CD4-positive, CD25-positive, alpha-beta regulatory T cell (primary cell): Measurements from ENCODE around the gene CNN1. TPM values are rescaled to one million over a fixed set of nuclear protein-coding genes. Genes with fewer than 3 reads are reported as not detected.

Experiments used
- ATAC-seq, 2 donors: fragments of 150-1000 bp; cut with Tn5 transposase; one replicate each; pipeline ENCODE4 v1.10.0; 2021; ENCODE audit warnings: low read depth in 2 of 2, moderate number of reproducible peaks in 2 of 2, moderate library complexity in 1 of 2
- DNase-seq, 3 donors: peaks; one replicate each; pipeline versions ENCODE4 v3.0.0 to v3.0.0-alpha.2; 2012 to 2022; ENCODE audit warnings: mixed read lengths in 1 of 3
- H3K27ac ChIP-seq: one replicate; pipeline ENCODE4 v1.7.0; 2013; ENCODE audit warnings: mild to moderate bottlenecking, low read length; ENCODE audit not compliant: insufficient read depth, poor library complexity, severe bottlenecking
- H3K27me3 ChIP-seq: one replicate; pipeline ENCODE4 v1.7.0; 2013; ENCODE audit warnings: low read length; ENCODE audit not compliant: control insufficient read depth, insufficient read depth
- H3K36me3 ChIP-seq: one replicate; pipeline ENCODE4 v1.7.0; 2013; ENCODE audit warnings: mild to moderate bottlenecking, low read length, moderate library complexity; ENCODE audit not compliant: control insufficient read depth, insufficient read depth
- H3K4me1 ChIP-seq: 2 replicates; pipeline ENCODE4 v1.7.0; 2013; ENCODE audit warnings: mild to moderate bottlenecking, low read length; ENCODE audit not compliant: insufficient read depth, control insufficient read depth, poor library complexity, severe bottlenecking
- H3K4me3 ChIP-seq: one replicate; pipeline ENCODE4 v1.7.0; 2013; ENCODE audit warnings: low read depth, mild to moderate bottlenecking, low read length, moderate library complexity
- H3K9me3 ChIP-seq, 2 experiments: 1 replicate in 1 of 2; 2 replicates in 1 of 2; pipeline ENCODE4 v1.7.0; 2013; ENCODE audit warnings: low read length in 2 of 2, mild to moderate bottlenecking in 1 of 2, moderate library complexity in 1 of 2; ENCODE audit not compliant: control insufficient read depth in 2 of 2
- H3K27ac Mint-ChIP-seq, 3 donors: one replicate each; pipeline ENCODE4 v1.8.0; 2020 to 2022; ENCODE audit warnings: mild to moderate bottlenecking in 3 of 3, mixed read lengths in 3 of 3, moderate library complexity in 2 of 3
- H3K27me3 Mint-ChIP-seq: one replicate; pipeline ENCODE4 v1.8.0; 2022; ENCODE audit warnings: mild to moderate bottlenecking, mixed read lengths
- H3K36me3 Mint-ChIP-seq: one replicate; pipeline ENCODE4 v1.8.0; 2020; ENCODE audit warnings: mixed read lengths
- H3K4me1 Mint-ChIP-seq, 4 donors: one replicate each; pipeline ENCODE4 v1.8.0; 2020 to 2022; ENCODE audit warnings: mixed read lengths in 4 of 4, mild to moderate bottlenecking in 1 of 4
- H3K4me3 Mint-ChIP-seq, 4 donors: one replicate each; pipeline ENCODE4 v1.8.0; 2020 to 2022; ENCODE audit warnings: mild to moderate bottlenecking in 4 of 4, mixed read lengths in 4 of 4, moderate library complexity in 3 of 4
- H3K9me3 Mint-ChIP-seq, 7 donors: one replicate each; pipeline ENCODE4 v1.8.0; 2020 to 2022; ENCODE audit warnings: mixed read lengths in 7 of 7, mild to moderate bottlenecking in 3 of 7, moderate library complexity in 2 of 7
- polyA plus RNA-seq, 4 donors: library from polyadenylated mRNA; unstranded; fragments of 300-500 nt; fragmentation: Illumina TruSeq; gene quantifications; one replicate each; pipeline ENCODE4 v1.2.3, GENCODE V29; 2021
- total RNA-seq: library from RNA; stranded (reverse); gene quantifications from one replicate; pipeline ENCODE4 v1.2.3, GENCODE V29; 2022

Gene CNN1
- total RNA-seq (not detected), polyA plus RNA-seq (not detected)

DNA sequence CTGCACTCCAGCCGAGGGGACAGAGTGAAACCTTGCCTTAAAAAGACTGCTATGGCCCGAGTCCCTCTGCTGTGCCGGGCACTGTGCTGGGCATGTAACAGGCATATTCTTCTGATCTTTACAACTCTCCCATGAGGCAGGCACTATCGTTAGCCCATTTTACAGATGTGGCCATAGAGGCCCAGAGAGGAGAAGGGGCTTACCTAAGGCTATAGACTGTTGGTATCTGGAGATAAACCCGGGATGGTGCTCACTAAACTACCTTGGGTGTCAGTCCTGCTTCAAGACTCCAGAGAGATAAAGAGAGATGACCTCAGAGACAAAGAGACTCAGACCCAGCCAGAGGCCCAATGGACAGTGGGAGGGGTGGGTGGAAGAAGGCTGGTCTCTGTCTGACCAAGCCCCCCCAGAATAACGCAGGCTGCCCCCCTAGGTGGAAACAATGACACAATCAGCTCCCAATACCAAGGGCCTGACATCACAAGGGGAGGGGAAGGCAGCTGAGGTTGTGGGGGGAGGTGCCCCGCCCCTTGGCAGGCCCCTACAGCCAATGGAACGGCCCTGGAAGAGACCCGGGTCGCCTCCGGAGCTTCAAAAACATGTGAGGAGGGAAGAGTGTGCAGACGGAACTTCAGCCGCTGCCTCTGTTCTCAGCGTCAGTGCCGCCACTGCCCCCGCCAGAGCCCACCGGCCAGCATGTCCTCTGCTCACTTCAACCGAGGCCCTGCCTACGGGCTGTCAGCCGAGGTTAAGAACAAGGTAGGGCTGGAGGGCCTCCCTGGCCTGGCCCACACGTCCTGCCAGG is at the start of gene CNN1:
Gene CNN1, plus strand, starts transcription at position 620 of the 805 bp plus-strand sequence. Its CDS starts 77 bp downstream, at position 697.
- Histone ChIP-seq H3K9me3 (no peaks in the 10 kb centered on the region), H3K27ac (no peak within 1 kb of the TSS), H3K4me3 (no peak within 1 kb of the TSS), H3K36me3 (no peaks in the 10 kb centered on the region), H3K4me1 (peaks cover 5% of the 10 kb centered on the region), H3K27me3 (no peaks in the 10 kb centered on the region)
- H3K4me1 Mint-ChIP-seq: peaks cover 0 to 22% (median 12%) of the 10 kb centered on the region in 4 donors
- DNase-seq (no peak), ATAC-seq (no peak)
- H3K27me3 Mint-ChIP-seq: peaks cover 41% of the 10 kb centered on the region
- peak within 1 kb of the TSS in 1 of 3 donors; percentile 46 for H3K27ac Mint-ChIP-seq
- H3K4me3 Mint-ChIP-seq: peak within 1 kb of the TSS in 1 of 4 donors; percentile 78
- no peaks in the 10 kb centered on the region for H3K36me3 Mint-ChIP-seq
- peaks cover 0 to 2% (median 0%) of the 10 kb centered on the region in 7 donors for H3K9me3 Mint-ChIP-seq

GRCh38 chr19:11489378-11489777 is 49.3 kb upstream of the CNN1 start:
- H3K4me3 ChIP-seq: no peak overlapping the region
- H3K36me3 Mint-ChIP-seq: peaks cover 15% of the 10 kb centered on the region
- no peak overlapping the region for H3K27ac Mint-ChIP-seq
- H3K9me3 Mint-ChIP-seq: peaks cover 0 to 6% (median 0%) of the 10 kb centered on the region in 7 donors
- H3K27ac ChIP-seq: no peak overlapping the region
- DNase-seq (no peak), ATAC-seq (no peak)
- H3K27me3 ChIP-seq: no peaks in the 10 kb centered on the region
- no peaks in the 10 kb centered on the region for H3K9me3 ChIP-seq
- no peak overlapping the region for H3K4me3 Mint-ChIP-seq
- H3K4me1 ChIP-seq: no peaks in the 10 kb centered on the region
- peaks cover 11% of the 10 kb centered on the region for H3K36me3 ChIP-seq
- H3K27me3 Mint-ChIP-seq: no peaks in the 10 kb centered on the region
- H3K4me1 Mint-ChIP-seq: peaks cover 0 to 2% (median 0%) of the 10 kb centered on the region in 4 donors

GRCh38 chr19:11494634-11495285 is 43.9 kb upstream of the CNN1 start:
- H3K4me3 Mint-ChIP-seq: no peak overlapping the region
- Histone ChIP-seq H3K27me3 (no peaks in the 10 kb centered on the region), H3K9me3 (no peaks in the 10 kb centered on the region), H3K27ac (no peak overlapping the region), H3K4me1 (no peaks in the 10 kb centered on the region), H3K4me3 (no peak overlapping the region), H3K36me3 (peaks cover 16% of the 10 kb centered on the region)
- H3K27me3 Mint-ChIP-seq: no peaks in the 10 kb centered on the region
- peaks cover 24% of the 10 kb centered on the region for H3K36me3 Mint-ChIP-seq
- no peaks in the 10 kb centered on the region for H3K4me1 Mint-ChIP-seq
- H3K9me3 Mint-ChIP-seq: peaks cover 0 to under 1% (median 0%) of the 10 kb centered on the region in 7 donors
- DNase-seq: no peak
- ATAC-seq: no peak
- no peak overlapping the region for H3K27ac Mint-ChIP-seq

DNA sequence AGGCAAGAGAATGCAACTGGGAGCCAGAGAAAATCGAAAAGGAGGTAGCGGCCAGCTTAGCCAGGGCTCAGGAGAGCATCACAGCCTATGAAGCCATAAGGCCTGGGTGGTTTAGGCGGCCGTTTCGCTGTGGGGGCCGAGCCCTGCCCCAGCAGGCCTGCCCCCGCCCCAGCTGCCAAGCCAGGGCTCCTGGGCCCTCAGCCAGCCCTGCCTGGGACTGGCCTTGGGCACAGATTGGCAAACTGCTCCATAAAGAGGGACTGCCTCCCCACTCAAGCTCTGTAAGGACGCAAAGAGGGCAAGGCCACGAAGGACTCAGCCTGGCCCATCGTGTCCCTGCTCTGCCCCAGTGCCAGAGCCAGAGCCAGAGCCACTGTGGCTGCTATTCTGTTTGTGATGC is 43.2 kb upstream of the CNN1 start:
- Mint-ChIP-seq H3K27me3 (no peaks in the 10 kb centered on the region), H3K9me3 (no peaks in the 10 kb centered on the region), H3K36me3 (peaks cover 27% of the 10 kb centered on the region), H3K27ac (no peak overlapping the region), H3K4me3 (no peak overlapping the region), H3K4me1 (no peaks in the 10 kb centered on the region)
- no peaks in the 10 kb centered on the region for H3K9me3 ChIP-seq
- no peak for DNase-seq
- H3K4me1 ChIP-seq: no peaks in the 10 kb centered on the region
- H3K27me3 ChIP-seq: no peaks in the 10 kb centered on the region
- no peak overlapping the region for H3K27ac ChIP-seq
- peaks cover 16% of the 10 kb centered on the region for H3K36me3 ChIP-seq
- H3K4me3 ChIP-seq: no peak overlapping the region
- no peak for ATAC-seq

GRCh38 chr19:11495885-11496284 is 42.8 kb upstream of the CNN1 start:
- no peaks in the 10 kb centered on the region for H3K4me1 ChIP-seq
- no peaks in the 10 kb centered on the region for H3K27me3 ChIP-seq
- H3K27ac ChIP-seq: no peak overlapping the region
- no peaks in the 10 kb centered on the region for H3K27me3 Mint-ChIP-seq
- H3K36me3 ChIP-seq: peaks cover 12% of the 10 kb centered on the region
- H3K4me3 ChIP-seq: no peak overlapping the region
- H3K9me3 ChIP-seq: no peaks in the 10 kb centered on the region
- ATAC-seq (no peak), DNase-seq (no peak)
- no peak overlapping the region for H3K4me3 Mint-ChIP-seq
- H3K4me1 Mint-ChIP-seq: no peaks in the 10 kb centered on the region
- no peaks in the 10 kb centered on the region for H3K9me3 Mint-ChIP-seq
- peaks cover 26% of the 10 kb centered on the region for H3K36me3 Mint-ChIP-seq
- H3K27ac Mint-ChIP-seq: peak overlapping the region in 1 of 3 donors; percentile 20

- Mint-ChIP-seq H3K27ac (peak overlapping the region in 1 of 3 donors; percentile 29), H3K27me3 (no peaks in the 10 kb centered on the region), H3K9me3 (no peaks in the 10 kb centered on the region), H3K4me3 (no peak overlapping the region), H3K36me3 (peaks cover 25% of the 10 kb centered on the region), H3K4me1 (peaks cover 0 to 3% (median under 1%) of the 10 kb centered on the region in 4 donors)
- Histone ChIP-seq H3K9me3 (no peaks in the 10 kb centered on the region), H3K4me3 (no peak overlapping the region), H3K27me3 (no peaks in the 10 kb centered on the region), H3K27ac (no peak overlapping the region), H3K4me1 (no peaks in the 10 kb centered on the region), H3K36me3 (peaks cover 9% of the 10 kb centered on the region)
- DNase-seq (peak; percentile 41 to 60 (median 52)), ATAC-seq (peak in 1 of 2 donors; percentile 34)
These were observed 42.1 kb upstream of the CNN1 start for GRCh38 chr19:11496391-11497163.

GRCh38 chr19:11499220-11499726 is 39.4 kb upstream of the CNN1 start:
- Histone ChIP-seq H3K9me3 (no peaks in the 10 kb centered on the region), H3K4me3 (no peak overlapping the region), H3K36me3 (peaks cover 5% of the 10 kb centered on the region), H3K4me1 (peaks cover under 1% of the 10 kb centered on the region), H3K27ac (no peak overlapping the region), H3K27me3 (no peaks in the 10 kb centered on the region)
- H3K9me3 Mint-ChIP-seq: no peaks in the 10 kb centered on the region
- no peak overlapping the region for H3K27ac Mint-ChIP-seq
- peaks cover 0 to 12% (median 7%) of the 10 kb centered on the region in 4 donors for H3K4me1 Mint-ChIP-seq
- no peak for ATAC-seq
- no peak for DNase-seq
- H3K4me3 Mint-ChIP-seq: no peak overlapping the region
- H3K27me3 Mint-ChIP-seq: no peaks in the 10 kb centered on the region
- peaks cover 29% of the 10 kb centered on the region for H3K36me3 Mint-ChIP-seq
